Stimulated activated CD4-positive, alpha-beta T cell treated with anti-CD3 and anti-CD28 coated beads, Interleukin-2, amount 100 ng/mL, for 24 hours (primary cell): ENCODE measurements around the gene ADGRL2.

Source experiments
- DNase-seq, 2 donors: peaks; one replicate each; pipeline ENCODE4 v3.0.0-alpha.2; 2020

ADGRL2 gene

DNA sequence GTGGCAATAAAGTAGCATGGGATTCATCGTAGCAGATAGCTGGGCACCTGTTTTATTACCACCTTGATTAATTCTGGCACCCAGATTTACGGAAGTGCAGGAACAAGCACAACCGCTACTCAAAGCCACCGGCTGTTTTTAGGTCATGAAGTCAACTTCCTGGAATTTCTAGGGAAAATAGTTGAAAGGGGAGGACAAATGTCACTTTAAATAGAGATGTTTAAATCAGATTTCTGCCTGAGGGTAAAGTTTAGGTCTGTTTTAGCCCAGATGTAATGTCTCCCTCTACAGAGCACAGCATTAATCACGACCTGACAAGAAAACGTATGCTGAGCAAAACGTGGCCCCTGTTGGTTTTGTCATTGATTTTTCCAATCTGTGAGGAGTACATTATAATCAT, 8.0 kb downstream of the ADGRL2 start:
- DNase-seq, result no peak

GRCh38 chr1:81809808-81810207, 9.1 kb downstream of the ADGRL2 start:
- DNase-seq, result no peak

DNA sequence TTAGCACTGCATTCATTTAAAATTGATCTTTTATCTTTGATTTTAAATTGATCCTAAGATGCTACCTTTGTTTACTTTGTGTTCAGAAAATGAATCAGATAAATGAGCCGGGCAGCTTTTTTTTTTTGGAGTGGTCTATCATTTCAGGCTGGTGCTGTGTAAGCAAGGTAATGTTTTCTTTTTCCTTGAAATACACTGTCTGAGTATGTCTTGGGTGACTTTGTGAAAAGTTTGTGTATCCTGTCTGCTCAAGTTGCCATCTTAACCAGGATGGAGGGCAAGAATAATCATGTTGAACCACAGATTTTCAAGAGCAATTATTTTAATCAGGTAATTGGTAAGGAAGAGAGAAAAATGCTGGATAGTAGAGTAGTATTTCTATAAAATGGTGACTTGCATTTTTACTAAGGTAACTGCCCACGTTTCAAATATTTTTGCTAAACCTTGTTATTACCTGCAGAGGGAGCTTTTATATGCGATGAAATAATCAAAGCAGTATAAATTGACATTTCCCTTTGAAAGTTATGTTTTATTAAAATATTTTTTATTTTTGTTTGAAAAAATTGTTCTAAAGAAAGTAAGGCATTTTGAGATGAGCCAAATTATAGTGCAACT, 11.1 kb downstream of the ADGRL2 start:
- DNase-seq, result no peak

GRCh38 chr1:81812712-81813111, 12.0 kb downstream of the ADGRL2 start:
- DNase-seq, result no peak

DNA sequence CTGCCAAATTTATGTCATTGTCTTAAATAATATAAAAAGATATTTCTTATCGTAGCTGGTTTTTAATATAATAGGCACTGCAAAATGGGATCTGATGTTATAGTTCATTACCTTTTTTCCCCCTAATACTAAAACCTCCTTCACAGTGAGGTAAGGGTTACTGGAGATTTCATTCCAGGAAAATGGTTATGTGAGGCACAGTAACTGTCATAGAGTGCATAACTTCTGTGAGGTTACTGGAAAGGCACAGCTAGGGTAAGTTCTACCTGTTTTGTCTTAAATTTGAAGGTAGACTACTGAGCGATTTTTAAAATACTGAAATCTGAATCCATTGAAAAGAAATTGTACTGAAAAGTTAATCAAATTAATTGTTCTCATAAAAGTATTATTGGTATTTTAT, 13.0 kb downstream of the ADGRL2 start:
- DNase-seq, result no peak

GRCh38 chr1:81819613-81820012, 18.9 kb downstream of the ADGRL2 start:
- DNase-seq, result no peak

DNA sequence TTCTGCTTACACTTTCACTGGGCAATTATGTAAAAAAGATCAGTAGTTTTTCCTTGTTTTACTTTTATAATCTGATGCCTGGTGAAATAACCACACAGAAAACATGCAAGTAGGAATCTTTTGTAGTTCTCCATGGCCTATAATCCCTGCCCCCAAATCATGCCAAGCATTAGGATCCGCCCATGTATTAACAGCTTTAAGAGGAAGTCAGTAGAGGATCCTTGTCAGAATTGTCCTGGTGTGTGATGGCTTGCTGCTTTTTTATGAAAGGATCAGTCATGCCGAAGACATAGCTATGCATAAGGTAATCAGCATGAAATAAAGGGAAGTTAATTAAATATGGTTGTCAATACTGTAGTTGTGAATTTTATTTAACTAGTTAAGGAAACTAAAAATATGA, 20.0 kb downstream of the ADGRL2 start:
- no peak for DNase-seq

DNA sequence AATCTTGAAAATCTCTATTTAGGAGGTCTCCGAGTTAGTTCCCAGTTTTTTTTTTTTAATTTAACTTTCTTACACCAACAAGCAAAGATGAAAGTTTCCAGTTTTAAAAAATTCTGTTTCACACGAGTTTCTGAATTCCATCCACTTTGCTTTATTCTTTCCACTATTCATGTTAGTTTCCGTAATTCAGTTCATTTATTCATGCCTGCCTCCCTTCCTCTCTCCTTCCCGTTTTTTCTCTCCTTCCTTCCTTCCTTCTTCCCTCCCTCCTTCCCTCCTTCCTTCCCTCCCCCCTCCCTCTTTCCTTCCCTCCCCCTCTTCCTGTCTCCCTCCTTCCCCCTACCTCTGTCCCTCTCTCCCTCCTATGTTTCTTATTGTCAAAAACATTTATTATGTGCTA, 22.3 kb downstream of the ADGRL2 start:
- DNase-seq, result no peak

DNA sequence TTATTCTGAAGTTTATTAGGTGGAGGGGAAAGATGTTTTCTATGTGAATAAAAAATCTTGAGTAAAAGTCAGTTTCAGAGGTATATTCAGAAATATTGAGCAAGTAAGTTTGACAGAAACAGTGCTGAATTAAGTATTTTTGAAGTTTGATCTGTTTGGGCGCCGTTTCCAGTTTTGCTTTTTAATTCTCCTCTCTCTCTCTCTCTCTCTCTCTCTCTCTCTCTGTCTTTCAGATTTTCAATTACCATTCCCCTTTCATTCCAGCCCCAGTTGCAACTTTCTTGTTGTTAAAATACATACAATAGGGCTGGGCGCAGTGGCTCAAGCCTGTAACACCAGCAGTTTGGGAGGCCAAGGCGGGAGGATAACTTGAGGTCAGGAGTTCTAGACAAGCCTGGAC, 24.0 kb downstream of the ADGRL2 start:
- no peak for DNase-seq

- no peak for DNase-seq
Measured at GRCh38 chr1:81827942-81828341, 27.2 kb downstream of the ADGRL2 start.

DNA sequence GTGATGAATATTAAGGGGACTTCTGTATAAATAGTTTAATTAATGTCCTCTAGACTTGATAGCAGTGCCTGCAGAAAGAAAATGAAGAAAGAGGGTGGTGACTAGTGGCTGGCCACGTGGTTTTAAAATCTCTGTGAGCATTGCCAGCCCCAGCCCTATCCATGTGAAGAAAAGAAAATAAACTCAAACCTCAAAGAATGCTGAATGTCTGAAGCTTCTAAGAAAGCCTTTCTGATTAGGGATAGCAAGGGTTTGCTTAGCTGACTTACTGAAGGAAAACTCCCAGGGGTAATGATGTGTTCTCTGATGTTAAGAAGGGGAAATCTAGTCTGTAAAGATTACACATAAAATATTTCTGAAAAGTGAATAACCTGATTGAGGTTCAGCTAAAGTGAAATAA, 31.8 kb downstream of the ADGRL2 start:
- no peak for DNase-seq

GRCh38 chr1:81833722-81834121, 33.0 kb downstream of the ADGRL2 start:
- no peak for DNase-seq

DNA sequence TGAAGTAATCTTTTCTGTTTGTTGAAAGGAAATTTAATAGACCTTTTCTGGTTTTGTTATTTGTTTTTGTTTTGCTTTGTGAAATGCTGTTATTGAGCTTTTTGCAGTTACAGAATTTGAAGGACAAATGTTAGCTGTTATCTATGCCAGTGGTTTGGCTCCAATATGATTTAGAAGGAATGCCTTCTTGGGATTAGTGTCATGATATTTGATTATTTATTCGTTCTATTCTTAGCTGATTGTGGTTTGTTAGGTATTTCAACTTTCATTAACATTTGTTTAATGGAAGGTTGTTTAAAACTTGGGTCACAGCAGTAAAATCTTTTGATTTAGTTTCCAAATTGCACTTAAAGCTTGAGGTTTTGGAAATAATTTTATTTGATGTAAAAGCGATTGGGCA, 33.5 kb downstream of the ADGRL2 start:
- no peak for DNase-seq

DNA sequence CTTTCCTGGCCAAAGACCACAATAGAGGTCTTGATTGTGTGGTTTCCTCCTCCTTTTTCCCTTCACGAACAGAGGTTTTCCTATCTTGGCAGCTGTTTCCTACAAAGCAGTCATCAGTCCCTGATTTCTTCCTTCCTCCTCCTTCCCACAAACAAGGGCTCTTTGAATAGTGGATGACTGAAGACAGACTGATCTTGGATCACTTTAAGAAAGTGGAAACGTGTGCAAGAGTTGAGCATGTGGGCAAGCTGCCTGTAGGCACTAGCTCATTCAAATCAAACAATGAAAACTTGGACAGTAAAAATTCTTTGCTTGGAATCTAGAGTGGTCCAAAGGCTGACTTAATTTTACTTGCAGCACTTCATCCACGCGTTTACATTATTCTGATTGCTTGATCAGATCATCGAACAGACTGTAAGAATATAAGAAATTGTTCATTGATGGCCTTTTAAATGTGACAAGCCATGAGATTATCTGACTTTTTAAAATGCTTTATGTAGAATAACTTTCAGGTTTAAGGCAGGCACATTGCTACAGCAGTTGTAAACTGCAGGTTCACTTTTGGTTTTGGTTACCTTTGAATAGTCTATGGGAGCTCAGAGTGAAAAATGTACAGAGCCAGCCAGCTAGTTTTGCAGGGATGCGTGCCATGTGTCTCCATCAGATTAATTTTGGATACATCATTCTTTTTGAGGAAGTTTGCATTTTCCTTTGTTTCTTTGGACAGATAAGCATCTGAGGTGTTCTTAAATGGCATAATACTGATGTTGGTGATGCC, 34.4 kb downstream of the ADGRL2 start:
- DNase-seq, result no peak

- DNase-seq, result no peak
Measured at GRCh38 chr1:81836007-81836626, 35.4 kb downstream of the ADGRL2 start.

DNA sequence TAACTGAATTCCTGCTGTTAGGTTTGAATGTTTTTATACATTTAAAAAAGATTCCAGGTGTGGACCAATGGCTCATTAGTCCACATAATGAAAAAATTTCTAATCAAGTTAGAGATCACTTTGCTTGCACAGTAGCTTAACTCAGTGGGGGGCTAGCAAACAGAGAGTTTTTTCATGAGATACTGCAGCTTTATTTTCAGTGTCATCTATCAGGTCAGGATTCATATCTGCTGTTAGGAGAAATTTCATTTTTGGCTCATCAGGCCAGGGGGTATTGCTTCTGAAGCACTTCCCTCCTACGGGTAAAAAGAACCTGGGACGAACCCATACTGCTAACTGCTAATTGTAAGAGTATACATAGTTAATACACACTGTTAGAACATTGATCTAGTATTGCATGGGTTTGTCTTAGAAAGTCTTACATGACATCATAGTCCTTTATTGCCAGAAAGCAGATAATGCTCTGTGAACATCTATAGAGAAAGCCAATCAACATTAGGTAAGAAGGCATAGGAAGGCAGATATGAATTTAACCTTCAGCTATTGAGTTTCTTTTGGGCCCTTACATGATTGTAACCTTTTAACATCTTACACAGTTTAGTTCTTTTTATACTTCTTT, 38.0 kb downstream of the ADGRL2 start:
- DNase-seq, result no peak

DNA sequence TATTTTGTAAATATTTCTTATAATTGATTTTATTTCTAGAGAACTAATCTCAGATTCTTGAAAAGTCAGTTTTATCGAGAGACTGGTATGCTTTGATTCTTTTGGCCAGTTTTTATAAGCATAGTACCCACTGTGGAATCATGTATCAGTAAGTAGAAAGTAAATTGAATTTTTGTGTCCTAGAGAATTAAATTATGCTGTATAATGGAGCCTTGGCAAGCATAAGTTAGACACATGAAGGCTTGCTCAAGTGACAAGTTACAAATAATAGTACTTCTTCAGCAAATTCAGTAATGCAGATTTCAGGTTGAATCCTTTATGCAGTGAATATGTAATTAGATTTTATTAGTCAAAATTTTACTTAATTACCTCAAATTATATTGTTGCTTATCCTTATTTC, 40.1 kb downstream of the ADGRL2 start:
- DNase-seq, result no peak

- DNase-seq, result no peak
Measured at GRCh38 chr1:81841795-81842194, 41.1 kb downstream of the ADGRL2 start.

DNA sequence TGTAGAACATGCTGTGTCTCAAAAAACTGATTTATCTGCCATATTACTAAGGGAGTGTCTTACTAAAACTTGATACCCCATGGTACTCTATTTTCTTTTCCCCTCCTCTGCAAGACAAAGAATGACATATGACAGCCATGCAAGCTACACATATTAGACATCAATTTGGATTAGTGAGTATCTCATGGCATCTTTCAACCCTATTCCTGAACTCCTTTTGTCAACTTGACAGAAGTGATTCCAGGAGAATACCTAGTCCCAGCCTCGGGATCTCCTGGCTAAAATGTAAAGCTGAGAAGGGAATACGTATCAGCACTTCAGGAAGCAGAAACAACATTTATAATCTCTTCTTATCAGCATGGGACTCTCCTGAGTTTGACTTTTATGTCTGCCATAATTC, 43.7 kb downstream of the ADGRL2 start:
- no peak for DNase-seq

DNA sequence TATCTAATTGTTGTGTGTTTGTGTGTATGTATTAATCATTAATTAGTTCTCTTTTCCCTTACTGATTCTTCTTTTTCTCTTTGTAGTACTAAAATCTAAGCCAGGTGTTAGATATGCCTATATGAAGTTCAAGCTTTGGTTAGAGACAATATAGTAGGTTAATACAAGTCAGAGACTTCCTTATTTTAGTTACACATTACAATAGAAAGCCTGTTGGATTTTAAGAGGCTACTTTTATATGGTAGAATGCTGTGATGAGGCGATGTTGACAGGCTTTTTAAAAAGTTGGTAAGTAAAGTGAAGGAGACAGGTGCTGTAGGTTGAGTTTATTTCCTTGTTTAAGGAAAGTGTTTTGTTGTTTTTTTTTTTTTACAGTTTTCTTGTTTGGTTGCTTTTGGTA, 45.9 kb downstream of the ADGRL2 start:
- DNase-seq, result no peak

- DNase-seq, result no peak
Measured at GRCh38 chr1:81847063-81847462, 46.3 kb downstream of the ADGRL2 start.

DNA sequence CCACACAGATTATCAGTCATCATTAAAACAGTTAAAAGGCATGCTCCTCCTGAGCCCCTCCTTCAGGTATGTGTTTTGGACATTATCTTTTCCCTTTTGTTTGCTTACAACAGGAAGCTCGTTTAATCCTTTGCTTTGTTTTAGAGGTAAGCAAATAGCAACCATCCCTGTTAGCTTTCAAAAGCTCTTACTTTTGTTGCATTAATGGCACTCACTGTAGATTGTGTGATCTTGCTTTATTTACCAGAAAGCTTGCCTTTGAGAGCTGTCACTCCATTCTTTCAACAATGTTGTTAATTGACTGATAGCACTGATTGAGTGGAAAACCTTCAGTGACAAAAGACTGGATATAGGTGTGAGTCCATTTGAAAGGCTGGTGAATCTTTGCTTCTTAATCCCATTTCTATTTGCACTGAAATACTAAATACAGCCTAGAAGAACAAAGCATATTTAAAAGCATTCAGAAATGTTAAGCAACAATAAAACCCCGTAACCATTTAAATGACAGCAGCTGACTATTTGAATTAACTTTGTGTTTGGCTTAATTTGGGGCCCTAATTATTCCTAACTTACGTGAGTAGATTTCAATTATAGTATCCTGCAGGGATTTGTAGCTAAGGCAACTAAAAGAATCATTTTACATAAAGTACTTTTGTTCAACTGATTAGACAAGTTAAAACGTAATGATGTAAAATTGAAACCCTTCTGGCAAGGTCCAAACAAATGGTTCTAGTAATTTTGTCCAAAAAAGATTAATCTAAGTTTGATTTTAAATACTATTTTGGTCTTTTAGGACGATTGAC, 48.3 kb downstream of the ADGRL2 start:
- no peak for DNase-seq

- no peak for DNase-seq
Measured at GRCh38 chr1:81850031-81850430, 49.3 kb downstream of the ADGRL2 start.
